Limb (tissue), 2 donors: ENCODE data around the gene IGBP1.
"Not testable (repeated sequence)": the region's sequence is repeated elsewhere in the genome, so short reads cannot be mapped to it uniquely, and the experiment has no call there.

Source experiments
- DNase-seq, 2 donors: peaks; one replicate each; pipeline ENCODE4 v3.0.0-alpha.2; 2016; ENCODE audit errors: extremely low spot score in 2 of 2

Gene IGBP1

GRCh38 chrX:70166601-70167590, 33.6 kb downstream of the IGBP1 start:
- DNase-seq = no peak

- DNase-seq = peak; percentile 4 to 28
Observed at GRCh38 chrX:70168238-70169188, 35.3 kb downstream of the IGBP1 start.

GRCh38 chrX:70169281-70169680, 36.0 kb downstream of the IGBP1 start:
- DNase-seq = no peak

- DNase-seq = no peak
Observed at GRCh38 chrX:70171624-70172023, 38.4 kb downstream of the IGBP1 start.

GRCh38 chrX:70172221-70172620, 39.0 kb downstream of the IGBP1 start:
- no peak for DNase-seq

- DNase-seq = no peak
Observed at GRCh38 chrX:70172964-70173363, 39.7 kb downstream of the IGBP1 start.

- no peak for DNase-seq
Observed at GRCh38 chrX:70174754-70175153, 41.5 kb downstream of the IGBP1 start.

- DNase-seq = no peak
Observed at GRCh38 chrX:70175338-70175737, 42.1 kb downstream of the IGBP1 start.

GRCh38 chrX:70176938-70177533, 43.8 kb downstream of the IGBP1 start, which contains the start of gene DGAT2L6:
Gene DGAT2L6, plus strand, starts transcription at chrX:70177483. Its CDS starts 100 bp downstream, at chrX:70177583.
- no peak for DNase-seq

- no peak for DNase-seq
Observed at GRCh38 chrX:70183091-70183490, 49.8 kb downstream of the IGBP1 start.

GRCh38 chrX:70190225-70190624, 57.0 kb downstream of the IGBP1 start:
- no peak for DNase-seq

GRCh38 chrX:70196961-70197720, 63.9 kb downstream of the IGBP1 start:
- peak in 1 of 2 donors; percentile 1 for DNase-seq

GRCh38 chrX:70201732-70202131, 68.5 kb downstream of the IGBP1 start:
- DNase-seq = no peak

- no peak for DNase-seq
Observed at GRCh38 chrX:70208479-70208878, 75.2 kb downstream of the IGBP1 start.

- DNase-seq = not testable (repeated sequence)
Observed at GRCh38 chrX:70209570-70209969, 76.3 kb downstream of the IGBP1 start.
